T-cell (primary cell): ENCODE data around the gene MTCH2. TPM values are rescaled to one million over a fixed set of nuclear protein-coding genes. Genes with fewer than 3 reads are reported as not detected.

ENCODE experiments used
- ATAC-seq, 4 experiments: fragments of 200-7000 bp in 3 of 4; fragments of 150-1000 bp in 1 of 4; cut with Tn5 transposase; replicated peaks in 1 of 4; 1 replicate in 3 of 4; 2 replicates in 1 of 4; pipeline ENCODE4 v1.10.0; 2021; ENCODE audit warnings: moderate library complexity in 3 of 4, mild to moderate bottlenecking in 2 of 4, moderate number of reproducible peaks in 1 of 4
- CTCF ChIA-PET, 2 donors: fragments of 300-600 bp; sonication (Branson Sonifier 250); formaldehyde crosslinking; loops; one replicate each; lab custom pipeline; 2022; ENCODE audit warnings: antibody characterized with exemption in 2 of 2; lab: Charles Lee
- POLR2A ChIA-PET, 2 donors: fragments of 300-600 bp; sonication (Branson Sonifier 250); formaldehyde crosslinking; loops; one replicate each; lab custom pipeline; 2022; ENCODE audit warnings: antibody characterized with exemption in 2 of 2; lab: Charles Lee
- DNase-seq, 35 experiments: peaks; one replicate each; pipeline versions ENCODE4 v3.0.0 to v3.0.0-alpha.2; 2013 to 2023
- H3K27ac ChIP-seq: one replicate; pipeline ENCODE4 v1.5.1; 2013; ENCODE audit warnings: low read length
- H3K27me3 ChIP-seq, 2 experiments: replicated peaks in 1 of 2; 1 replicate in 1 of 2; 2 replicates in 1 of 2; pipeline versions ENCODE4 v1.6.1 to v1.7.0; 2013; ENCODE audit warnings: low read length in 1 of 2, mixed read lengths in 1 of 2; ENCODE audit not compliant: control insufficient read depth in 2 of 2, insufficient read depth in 2 of 2; ENCODE audit errors: extremely low read depth in 1 of 2
- H3K36me3 ChIP-seq, 2 donors: 1 replicate in 1 of 2; 2 replicates in 1 of 2; pipeline versions ENCODE4 v1.6.1 to v1.7.0; 2013; ENCODE audit warnings: low read length in 1 of 2; ENCODE audit not compliant: control insufficient read depth in 2 of 2, insufficient read depth in 1 of 2; ENCODE audit errors: extremely low read depth in 1 of 2
- H3K4me1 ChIP-seq, 2 experiments: 1 replicate in 1 of 2; 2 replicates in 1 of 2; pipeline versions ENCODE4 v1.6.1 to v1.7.0; 2013; ENCODE audit warnings: low read length in 2 of 2, mixed read lengths in 1 of 2; ENCODE audit not compliant: insufficient read depth in 2 of 2, control insufficient read depth in 1 of 2; ENCODE audit errors: extremely low read depth in 1 of 2
- H3K4me3 ChIP-seq, 2 donors: 1 replicate in 1 of 2; 2 replicates in 1 of 2; pipeline versions ENCODE4 v1.5.1 to v1.7.0; 2013; ENCODE audit warnings: mild to moderate bottlenecking in 2 of 2, low read length in 1 of 2, moderate library complexity in 1 of 2; ENCODE audit not compliant: control insufficient read depth in 1 of 2; ENCODE audit errors: extremely low read depth in 1 of 2
- H3K9me3 ChIP-seq: 2 replicates; pipeline ENCODE4 v1.7.0; 2013
- H3K27ac Mint-ChIP-seq, 2 donors: one replicate each; pipeline ENCODE4 v1.8.0; 2020 to 2021; ENCODE audit warnings: mild to moderate bottlenecking in 2 of 2, mixed read lengths in 2 of 2
- H3K27me3 Mint-ChIP-seq, 2 donors: one replicate each; pipeline ENCODE4 v1.8.0; 2021 to 2022; ENCODE audit warnings: mixed read lengths in 2 of 2
- H3K36me3 Mint-ChIP-seq: one replicate; pipeline ENCODE4 v1.8.0; 2021; ENCODE audit warnings: mixed read lengths
- H3K4me1 Mint-ChIP-seq, 3 donors: one replicate each; pipeline ENCODE4 v1.8.0; 2020 to 2022; ENCODE audit warnings: mixed read lengths in 3 of 3, mild to moderate bottlenecking in 1 of 3
- H3K4me3 Mint-ChIP-seq, 3 donors: one replicate each; pipeline ENCODE4 v1.8.0; 2020 to 2022; ENCODE audit warnings: mild to moderate bottlenecking in 3 of 3, mixed read lengths in 3 of 3, moderate library complexity in 3 of 3
- H3K9me3 Mint-ChIP-seq, 3 donors: one replicate each; pipeline ENCODE4 v1.8.0; 2020 to 2022; ENCODE audit warnings: mixed read lengths in 3 of 3
- WGBS: methylation state at CpG from one replicate; pipeline ENCODE4 v1.1.5; 2013; ENCODE audit warnings: missing lambda C conversion rate; ENCODE audit not compliant: insufficient coverage; 5-methylcytosine and 5-hydroxymethylcytosine counted together
- total RNA-seq, 35 experiments: library from RNA in 6 of 35; stranded (reverse) in 6 of 35; fragments of 120-200 nt in 1 of 35; gene quantifications; one replicate each; pipeline versions ENCODE4 v1.2.1 to v1.2.4 and lab custom pipeline; 2013 to 2026

MTCH2 gene
- total RNA-seq, 5 donors from 2014 or later (not counting 1 experiment from before 2014, with no cell fraction given) = 20.4 to 32.1 (median 26.7) TPM

GRCh38 chr11:47573321-47573720, 69.0 kb downstream of the MTCH2 start:
- Histone ChIP-seq H3K36me3 (peaks cover 7 to 54% of the 10 kb centered on the region in 2 donors), H3K4me1 (peaks cover 11 to 19% of the 10 kb centered on the region in 2 experiments), H3K27me3 (no peaks in the 10 kb centered on the region), H3K9me3 (no peaks in the 10 kb centered on the region), H3K27ac (no peak overlapping the region), H3K4me3 (no peak overlapping the region)
- ATAC-seq (no peak), DNase-seq (no peak)
- POLR2A ChIA-PET = interaction anchor here in 1 of 2 donors (0.6 kb wide), 1 partner anchor 173 kb away, joined by 4 read pairs; no protein-coding TSS in a partner anchor
- Mint-ChIP-seq H3K27me3 (no peaks in the 10 kb centered on the region), H3K9me3 (no peaks in the 10 kb centered on the region), H3K4me1 (peaks cover 30 to 33% (median 31%) of the 10 kb centered on the region in 3 donors), H3K4me3 (no peak overlapping the region), H3K36me3 (peaks cover 23% of the 10 kb centered on the region), H3K27ac (no peak overlapping the region)
- CTCF ChIA-PET = interaction anchor here in 1 of 2 donors (0.6 to 0.9 kb wide), 2 partner anchors 7 to 19 kb away, joined by 3 to 4 read pairs; no protein-coding TSS in a partner anchor
- WGBS = 94% methylated on average over 10 of the region's 11 CpGs

- no peak overlapping the region for H3K27ac ChIP-seq
- no peaks in the 10 kb centered on the region for H3K27me3 ChIP-seq
- no peak overlapping the region for H3K4me3 ChIP-seq
- ATAC-seq (no peak), DNase-seq (no peak)
- H3K27ac Mint-ChIP-seq = peak overlapping the region in 1 of 2 donors; percentile 17
- ChIA-PET CTCF (no interaction called here), POLR2A (interaction anchor here in 1 of 2 donors (0.5 kb wide), 1 partner anchor 1505 kb away, joined by 3 read pairs; no protein-coding TSS in a partner anchor)
- 95% methylated on average over 5 of the region's 8 CpGs for WGBS
- no peaks in the 10 kb centered on the region for H3K27me3 Mint-ChIP-seq
- peaks cover 6 to 14% of the 10 kb centered on the region in 2 experiments for H3K4me1 ChIP-seq
- peaks cover 7 to 54% of the 10 kb centered on the region in 2 donors for H3K36me3 ChIP-seq
- no peaks in the 10 kb centered on the region for H3K9me3 Mint-ChIP-seq
- peaks cover 23% of the 10 kb centered on the region for H3K36me3 Mint-ChIP-seq
- H3K9me3 ChIP-seq = no peaks in the 10 kb centered on the region
- peaks cover 26 to 29% (median 26%) of the 10 kb centered on the region in 3 donors for H3K4me1 Mint-ChIP-seq
- no peak overlapping the region for H3K4me3 Mint-ChIP-seq
Measured at GRCh38 chr11:47572715-47573255, 69.6 kb downstream of the MTCH2 start.

- DNase-seq (no peak), ATAC-seq (no peak)
- CTCF ChIA-PET = no interaction called here
- Mint-ChIP-seq H3K36me3 (peaks cover 20% of the 10 kb centered on the region), H3K4me3 (no peak overlapping the region), H3K27ac (peak overlapping the region in 1 of 2 donors; percentile 2), H3K9me3 (no peaks in the 10 kb centered on the region), H3K4me1 (peaks cover 17 to 23% (median 18%) of the 10 kb centered on the region in 3 donors), H3K27me3 (no peaks in the 10 kb centered on the region)
- POLR2A ChIA-PET = no interaction called here
- H3K27me3 ChIP-seq = no peaks in the 10 kb centered on the region
- H3K4me1 ChIP-seq = peaks cover 0 to 9% of the 10 kb centered on the region in 2 experiments
- WGBS = no CpG with 5 or more reads among the region's 1 CpG
- peaks cover 7 to 50% of the 10 kb centered on the region in 2 donors for H3K36me3 ChIP-seq
- no peak overlapping the region for H3K27ac ChIP-seq
- H3K4me3 ChIP-seq = no peak overlapping the region
- no peaks in the 10 kb centered on the region for H3K9me3 ChIP-seq
Measured at GRCh38 chr11:47571895-47572294, 70.5 kb downstream of the MTCH2 start.

- H3K4me1 ChIP-seq = peaks cover 2 to 9% of the 10 kb centered on the region in 2 experiments
- no peaks in the 10 kb centered on the region for H3K27me3 ChIP-seq
- H3K27me3 Mint-ChIP-seq = no peaks in the 10 kb centered on the region
- ChIA-PET POLR2A (no interaction called here), CTCF (no interaction called here)
- no peak overlapping the region for H3K4me3 Mint-ChIP-seq
- peaks cover 20% of the 10 kb centered on the region for H3K36me3 Mint-ChIP-seq
- no peak for DNase-seq
- ATAC-seq = no peak
- H3K27ac ChIP-seq = no peak overlapping the region
- peak overlapping the region in 1 of 2 donors; percentile 55 for H3K27ac Mint-ChIP-seq
- peaks cover 18 to 26% (median 21%) of the 10 kb centered on the region in 3 donors for H3K4me1 Mint-ChIP-seq
- H3K36me3 ChIP-seq = peaks cover 7 to 48% of the 10 kb centered on the region in 2 donors
- H3K9me3 Mint-ChIP-seq = no peaks in the 10 kb centered on the region
- WGBS = 100% methylated on average over 3 of the region's 4 CpGs
- no peaks in the 10 kb centered on the region for H3K9me3 ChIP-seq
- H3K4me3 ChIP-seq = no peak overlapping the region
Measured at GRCh38 chr11:47571357-47571729, 71.0 kb downstream of the MTCH2 start.

GRCh38 chr11:47570651-47571356, 71.6 kb downstream of the MTCH2 start:
- peak overlapping the region in 1 of 2 donors; percentile 55 for H3K27ac Mint-ChIP-seq
- CTCF ChIA-PET = no interaction called here
- H3K4me1 ChIP-seq = peaks cover 2 to 14% of the 10 kb centered on the region in 2 experiments

GRCh38 chr11:47569646-47570045, 72.7 kb downstream of the MTCH2 start:
- peaks cover 20% of the 10 kb centered on the region for H3K36me3 Mint-ChIP-seq

More at GRCh38 chr11:47570651-47571356, 71.6 kb downstream of the MTCH2 start:
- no peaks in the 10 kb centered on the region for H3K9me3 Mint-ChIP-seq
- H3K4me1 Mint-ChIP-seq = peaks cover 17 to 28% (median 23%) of the 10 kb centered on the region in 3 donors
- no peak overlapping the region for H3K27ac ChIP-seq
- ATAC-seq (no peak), DNase-seq (no peak)
- POLR2A ChIA-PET = no interaction called here
- H3K36me3 Mint-ChIP-seq = peaks cover 20% of the 10 kb centered on the region
- H3K9me3 ChIP-seq = no peaks in the 10 kb centered on the region
- H3K4me3 ChIP-seq = no peak overlapping the region
- peaks cover 7 to 48% of the 10 kb centered on the region in 2 donors for H3K36me3 ChIP-seq
- no peak overlapping the region for H3K4me3 Mint-ChIP-seq
- WGBS = 92% methylated on average over 2 of the region's 3 CpGs
- no peaks in the 10 kb centered on the region for H3K27me3 Mint-ChIP-seq
- no peaks in the 10 kb centered on the region for H3K27me3 ChIP-seq

More at GRCh38 chr11:47569646-47570045, 72.7 kb downstream of the MTCH2 start:
- no peak for DNase-seq
- Mint-ChIP-seq H3K4me3 (no peak overlapping the region), H3K27me3 (no peaks in the 10 kb centered on the region), H3K4me1 (peaks cover 17 to 31% (median 27%) of the 10 kb centered on the region in 3 donors), H3K9me3 (no peaks in the 10 kb centered on the region), H3K27ac (peak overlapping the region in 1 of 2 donors; percentile 22)
- H3K4me3 ChIP-seq = no peak overlapping the region
- 96% methylated on average over 6 of the region's 7 CpGs for WGBS
- CTCF ChIA-PET = no interaction called here
- H3K9me3 ChIP-seq = no peaks in the 10 kb centered on the region
- POLR2A ChIA-PET = no interaction called here
- no peak overlapping the region for H3K27ac ChIP-seq
- no peaks in the 10 kb centered on the region for H3K27me3 ChIP-seq
- peaks cover 4 to 19% of the 10 kb centered on the region in 2 experiments for H3K4me1 ChIP-seq
- ATAC-seq = no peak
- H3K36me3 ChIP-seq = peaks cover 7 to 43% of the 10 kb centered on the region in 2 donors
